WTC11 (cell line): ENCODE measurements around the gene FLRT1. TPM values are rescaled to one million over a fixed set of nuclear protein-coding genes. Genes with fewer than 3 reads are reported as not detected.

Experiments
- ATAC-seq: fragments of 200-7000 bp; cut with Tn5 transposase; 2 replicates; pipeline ENCODE4 v1.10.0; 2021; ENCODE audit warnings: mild to moderate bottlenecking, moderate library complexity
- CTCF ChIA-PET: fragments of 300-600 bp; sonication (Branson Sonifier 250); formaldehyde crosslinking; loops from one replicate; lab custom pipeline; 2021; ENCODE audit warnings: antibody characterized with exemption; lab: Charles Lee
- POLR2A ChIA-PET: fragments of 350-600 bp; sonication (Branson Sonifier 250); formaldehyde crosslinking; loops from one replicate; lab custom pipeline; 2021; ENCODE audit warnings: antibody characterized with exemption; lab: Charles Lee
- DNase-seq: peaks from one replicate; pipeline ENCODE4 v3.0.0; 2021; ENCODE audit warnings: low spot score
- H3K27ac Mint-ChIP-seq: 2 replicates; pipeline ENCODE4 v1.8.0; 2021; ENCODE audit warnings: mixed read lengths
- H3K27me3 Mint-ChIP-seq: 2 replicates; pipeline ENCODE4 v1.8.0; 2021; ENCODE audit warnings: low read depth, mild to moderate bottlenecking, moderate library complexity, mixed read lengths
- H3K36me3 Mint-ChIP-seq: 2 replicates; pipeline ENCODE4 v1.8.0; 2021; ENCODE audit warnings: mixed read lengths
- H3K4me1 Mint-ChIP-seq: 2 replicates; pipeline ENCODE4 v1.8.0; 2022; ENCODE audit warnings: mixed read lengths
- H3K4me3 Mint-ChIP-seq: 2 replicates; pipeline ENCODE4 v1.8.0; 2021; ENCODE audit warnings: mild to moderate bottlenecking, moderate library complexity, mixed read lengths
- H3K9me3 Mint-ChIP-seq: 2 replicates; pipeline ENCODE4 v1.8.0; 2021; ENCODE audit warnings: mixed read lengths
- CREM ChIP-seq: sonication (generic); formaldehyde crosslinking; IDR thresholded peaks from 2 replicates; pipeline ENCODE4 v1.8.1; 2022; ENCODE audit warnings: mild to moderate bottlenecking, missing genetic modification reagents, moderate library complexity
- E2F1 ChIP-seq: sonication (generic); formaldehyde crosslinking; IDR thresholded peaks from 2 replicates; pipeline ENCODE4 v1.8.0; 2022; ENCODE audit warnings: mild to moderate bottlenecking, missing genetic modification reagents
- E2F5 ChIP-seq: sonication (generic); formaldehyde crosslinking; IDR thresholded peaks from 2 replicates; pipeline ENCODE4 v1.8.1; 2022; ENCODE audit warnings: mild to moderate bottlenecking, moderate library complexity, missing genetic modification reagents
- EMX1 ChIP-seq: fragments of 250-450 bp; sonication (Bioruptor Pico); IDR thresholded peaks from 2 replicates; pipeline ENCODE4 v1.8.0; 2021; ENCODE audit warnings: mild to moderate bottlenecking
- ETV6 ChIP-seq: sonication (generic); formaldehyde crosslinking; IDR thresholded peaks from 2 replicates; pipeline ENCODE4 v1.8.1; 2022; ENCODE audit warnings: mild to moderate bottlenecking, missing genetic modification reagents
- GABPB1 ChIP-seq: sonication (generic); formaldehyde crosslinking; IDR thresholded peaks from 2 replicates; pipeline ENCODE4 v1.8.1; 2023; ENCODE audit warnings: mild to moderate bottlenecking, missing genetic modification reagents
- GTF2I ChIP-seq: fragments of 250-450 bp; sonication (Bioruptor Pico); conservative IDR thresholded peaks from 2 replicates; pipeline ENCODE4 v1.4.0; 2021; ENCODE audit warnings: mild to moderate bottlenecking
- HMGA2 ChIP-seq: fragments of 250-450 bp; sonication (Bioruptor Pico); IDR thresholded peaks from 2 replicates; pipeline ENCODE4 v1.4.0; 2021; ENCODE audit warnings: mild to moderate bottlenecking, moderate library complexity
- IRF1 ChIP-seq: sonication (generic); formaldehyde crosslinking; IDR thresholded peaks from 2 replicates; pipeline ENCODE4 v1.8.0; 2023; ENCODE audit warnings: missing genetic modification reagents
- JAZF1 ChIP-seq: fragments of 250-450 bp; sonication (Bioruptor Pico); IDR thresholded peaks from 2 replicates; pipeline ENCODE4 v1.9.0; 2021; ENCODE audit warnings: moderate library complexity, mild to moderate bottlenecking, inconsistent platforms
- PRRX2 ChIP-seq: fragments of 250-450 bp; sonication (Bioruptor Pico); IDR thresholded peaks from 2 replicates; pipeline ENCODE4 v1.8.0; 2021; ENCODE audit warnings: mild to moderate bottlenecking
- RORB ChIP-seq: fragments of 250-450 bp; sonication (Bioruptor Pico); IDR thresholded peaks from 2 replicates; pipeline ENCODE4 v1.9.0; 2021; ENCODE audit warnings: mild to moderate bottlenecking
- ZNF138 ChIP-seq: sonication (generic); formaldehyde crosslinking; conservative IDR thresholded peaks from 2 replicates; pipeline ENCODE4 v1.8.1; 2022; ENCODE audit warnings: mild to moderate bottlenecking, moderate library complexity, missing genetic modification reagents
- ZNF281 ChIP-seq: sonication (generic); formaldehyde crosslinking; IDR thresholded peaks from 2 replicates; pipeline ENCODE4 v1.8.0; 2023; ENCODE audit warnings: mild to moderate bottlenecking, missing genetic modification reagents
- ZNF317 ChIP-seq: sonication (generic); formaldehyde crosslinking; IDR thresholded peaks from 2 replicates; pipeline ENCODE4 v1.8.1; 2023; ENCODE audit warnings: low read depth, mild to moderate bottlenecking, moderate library complexity, missing genetic modification reagents, borderline replicate concordance
- ZNF396 ChIP-seq: fragments of 250-450 bp; sonication (Bioruptor Pico); IDR thresholded peaks from 2 replicates; pipeline ENCODE4 v1.8.0; 2021; ENCODE audit warnings: mild to moderate bottlenecking, moderate library complexity, borderline replicate concordance
- ZNF416 ChIP-seq: fragments of 250-450 bp; sonication (Bioruptor Pico); IDR thresholded peaks from 2 replicates; pipeline ENCODE4 v1.9.0; 2021; ENCODE audit warnings: mild to moderate bottlenecking, inconsistent platforms
- ZNF423 ChIP-seq: fragments of 250-450 bp; sonication (Bioruptor Pico); IDR thresholded peaks from 2 replicates; pipeline ENCODE4 v2.1.2; 2022; ENCODE audit warnings: mild to moderate bottlenecking, moderate library complexity
- ZNF425 ChIP-seq: fragments of 250-450 bp; sonication (Bioruptor Pico); conservative IDR thresholded peaks from 2 replicates; pipeline ENCODE4 v1.9.0; 2021; ENCODE audit warnings: mild to moderate bottlenecking
- total RNA-seq: library from RNA; stranded (reverse); gene quantifications from 3 replicates; pipeline ENCODE4 v1.2.3, GENCODE V29; 2021
- TF ChIP-seq, protein P1 (sequence below): fragments of 250-450 bp; sonication (Bioruptor Pico); IDR thresholded peaks from 2 replicates; pipeline ENCODE4 v1.9.0; 2021; ENCODE audit warnings: mild to moderate bottlenecking
- TF ChIP-seq, protein P2 (sequence below): fragments of 250-450 bp; sonication (Bioruptor Pico); IDR thresholded peaks from 2 replicates; pipeline ENCODE4 v1.9.0; 2021; ENCODE audit warnings: moderate library complexity, mild to moderate bottlenecking, inconsistent platforms, borderline replicate concordance
- TF ChIP-seq, protein P3 (sequence below): fragments of 250-450 bp; sonication (Bioruptor Pico); IDR thresholded peaks from 2 replicates; pipeline ENCODE4 v1.9.0; 2021; ENCODE audit warnings: mild to moderate bottlenecking

Gene FLRT1
- total RNA-seq, 1 experiment from 2014 or later = 0.20 TPM

DNA sequence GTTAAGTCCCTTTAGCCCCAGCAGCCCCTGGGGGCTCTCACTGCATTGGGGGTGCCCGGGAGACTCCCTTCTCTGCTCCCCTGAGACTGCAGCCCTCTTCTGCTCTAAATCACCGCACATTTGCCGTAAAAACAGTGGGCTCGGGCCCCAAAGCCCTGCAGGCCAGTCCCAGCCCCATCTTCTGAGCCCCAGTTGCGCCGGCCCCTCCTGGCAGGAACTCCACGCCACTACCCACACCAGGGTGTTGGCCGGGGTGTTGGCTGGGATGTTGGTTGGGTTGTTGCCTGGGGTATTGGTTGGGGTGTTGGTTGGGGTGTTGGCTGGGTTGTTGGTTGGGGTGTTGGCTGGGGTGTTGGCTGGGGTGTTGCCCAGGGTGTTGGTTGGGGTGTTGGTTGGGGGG is 26.0 kb upstream of the FLRT1 start:
- peaks cover 15% of the 10 kb centered on the region for H3K4me1 Mint-ChIP-seq
- peaks cover 100% of the 10 kb centered on the region for H3K27me3 Mint-ChIP-seq
- ATAC-seq (no peak), DNase-seq (no peak)
- peaks cover 14% of the 10 kb centered on the region for H3K9me3 Mint-ChIP-seq
- H3K27ac Mint-ChIP-seq = no peak overlapping the region
- H3K36me3 Mint-ChIP-seq = peaks cover 8% of the 10 kb centered on the region
- TF ChIP-seq PRRX2 (no peak), HMGA2 (no peak), ETV6 (no peak), ZNF281 (CRISPR knock-in tag) (no peak), ZNF138 (CRISPR knock-in tag) (no peak), JAZF1 (CRISPR knock-in tag) (no peak), IRF1 (CRISPR knock-in tag) (no peak), ZNF396 (no peak), ZNF317 (no peak), ZNF423 (no peak), CREM (CRISPR knock-in tag) (no peak), E2F1 (CRISPR knock-in tag) (no peak), EMX1 (CRISPR knock-in tag) (no peak)
- TF ChIP-seq, protein P1, sequence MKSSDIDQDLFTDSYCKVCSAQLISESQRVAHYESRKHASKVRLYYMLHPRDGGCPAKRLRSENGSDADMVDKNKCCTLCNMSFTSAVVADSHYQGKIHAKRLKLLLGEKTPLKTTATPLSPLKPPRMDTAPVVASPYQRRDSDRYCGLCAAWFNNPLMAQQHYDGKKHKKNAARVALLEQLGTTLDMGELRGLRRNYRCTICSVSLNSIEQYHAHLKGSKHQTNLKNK (CRISPR knock-in tag) = no peak
- TF ChIP-seq, protein P2, sequence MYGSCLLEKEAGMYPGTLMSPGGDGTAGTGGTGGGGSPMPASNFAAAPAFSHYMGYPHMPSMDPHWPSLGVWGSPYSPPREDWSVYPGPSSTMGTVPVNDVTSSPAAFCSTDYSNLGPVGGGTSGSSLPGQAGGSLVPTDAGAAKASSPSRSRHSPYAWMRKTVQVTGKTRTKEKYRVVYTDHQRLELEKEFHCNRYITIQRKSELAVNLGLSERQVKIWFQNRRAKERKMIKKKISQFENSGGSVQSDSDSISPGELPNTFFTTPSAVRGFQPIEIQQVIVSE (CRISPR knock-in tag) = no peak
- TF ChIP-seq, protein P3, sequence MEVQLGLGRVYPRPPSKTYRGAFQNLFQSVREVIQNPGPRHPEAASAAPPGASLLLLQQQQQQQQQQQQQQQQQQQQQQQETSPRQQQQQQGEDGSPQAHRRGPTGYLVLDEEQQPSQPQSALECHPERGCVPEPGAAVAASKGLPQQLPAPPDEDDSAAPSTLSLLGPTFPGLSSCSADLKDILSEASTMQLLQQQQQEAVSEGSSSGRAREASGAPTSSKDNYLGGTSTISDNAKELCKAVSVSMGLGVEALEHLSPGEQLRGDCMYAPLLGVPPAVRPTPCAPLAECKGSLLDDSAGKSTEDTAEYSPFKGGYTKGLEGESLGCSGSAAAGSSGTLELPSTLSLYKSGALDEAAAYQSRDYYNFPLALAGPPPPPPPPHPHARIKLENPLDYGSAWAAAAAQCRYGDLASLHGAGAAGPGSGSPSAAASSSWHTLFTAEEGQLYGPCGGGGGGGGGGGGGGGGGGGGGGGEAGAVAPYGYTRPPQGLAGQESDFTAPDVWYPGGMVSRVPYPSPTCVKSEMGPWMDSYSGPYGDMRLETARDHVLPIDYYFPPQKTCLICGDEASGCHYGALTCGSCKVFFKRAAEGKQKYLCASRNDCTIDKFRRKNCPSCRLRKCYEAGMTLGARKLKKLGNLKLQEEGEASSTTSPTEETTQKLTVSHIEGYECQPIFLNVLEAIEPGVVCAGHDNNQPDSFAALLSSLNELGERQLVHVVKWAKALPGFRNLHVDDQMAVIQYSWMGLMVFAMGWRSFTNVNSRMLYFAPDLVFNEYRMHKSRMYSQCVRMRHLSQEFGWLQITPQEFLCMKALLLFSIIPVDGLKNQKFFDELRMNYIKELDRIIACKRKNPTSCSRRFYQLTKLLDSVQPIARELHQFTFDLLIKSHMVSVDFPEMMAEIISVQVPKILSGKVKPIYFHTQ (CRISPR knock-in tag) = no peak
- no peak overlapping the region for H3K4me3 Mint-ChIP-seq
- CTCF ChIA-PET = interaction anchor here (0.8 to 1.3 kb wide), 2 partner anchors 10 to 16 kb away, joined by 3 to 9 read pairs; no protein-coding TSS in a partner anchor
- POLR2A ChIA-PET = no interaction called here

DNA sequence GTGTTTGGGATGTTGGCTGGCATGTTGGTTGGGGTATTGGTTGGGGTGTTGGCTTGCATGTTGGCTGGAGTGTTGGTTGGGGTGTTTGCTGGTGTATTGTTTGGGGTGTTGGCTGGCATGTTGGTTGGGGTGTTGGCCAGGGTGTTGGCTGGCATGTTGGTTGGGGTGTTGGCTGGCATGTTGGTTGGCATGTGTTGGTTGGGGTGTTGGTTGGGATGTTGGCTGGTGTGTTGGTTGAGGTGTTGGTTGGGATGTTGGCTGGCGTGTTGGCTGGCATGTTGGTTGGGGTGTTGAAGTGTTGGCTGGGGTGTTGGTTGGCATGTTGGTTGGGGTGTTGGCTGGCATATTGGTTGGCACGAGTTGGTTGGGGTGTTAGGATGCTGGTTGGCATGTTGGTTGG is 24.9 kb upstream of the FLRT1 start:
- H3K27me3 Mint-ChIP-seq = peaks cover 97% of the 10 kb centered on the region
- ChIA-PET CTCF (no interaction called here), POLR2A (no interaction called here)
- no peak overlapping the region for H3K4me3 Mint-ChIP-seq
- H3K27ac Mint-ChIP-seq = no peak overlapping the region
- H3K4me1 Mint-ChIP-seq = peaks cover 15% of the 10 kb centered on the region
- DNase-seq (no peak), ATAC-seq (no peak)
- H3K9me3 Mint-ChIP-seq = peaks cover 14% of the 10 kb centered on the region
- H3K36me3 Mint-ChIP-seq = peaks cover 8% of the 10 kb centered on the region
- TF ChIP-seq E2F5 (CRISPR knock-in tag) (no peak), GTF2I (CRISPR knock-in tag) (no peak), GABPB1 (CRISPR knock-in tag) (no peak), ZNF416 (no peak), RORB (CRISPR knock-in tag) (no peak), ZNF425 (CRISPR knock-in tag) (no peak)
- TF ChIP-seq, protein P2 (CRISPR knock-in tag) = no peak
